GM10266 (cell line): Measurements from ENCODE around the gene FAM177B.

Source experiments
- DNase-seq: peaks from one replicate; pipeline ENCODE4 v3.0.0; 2012; ENCODE audit errors: extremely low spot score
- TF ChIP-seq, protein P1 (sequence below): IDR thresholded peaks from 2 replicates; pipeline ENCODE4 v1.5.1; 2012; ENCODE audit warnings: mild to moderate bottlenecking, low read depth; ENCODE audit not compliant: control insufficient read depth, insufficient read depth; ENCODE audit errors: missing control alignments

Gene FAM177B

DNA sequence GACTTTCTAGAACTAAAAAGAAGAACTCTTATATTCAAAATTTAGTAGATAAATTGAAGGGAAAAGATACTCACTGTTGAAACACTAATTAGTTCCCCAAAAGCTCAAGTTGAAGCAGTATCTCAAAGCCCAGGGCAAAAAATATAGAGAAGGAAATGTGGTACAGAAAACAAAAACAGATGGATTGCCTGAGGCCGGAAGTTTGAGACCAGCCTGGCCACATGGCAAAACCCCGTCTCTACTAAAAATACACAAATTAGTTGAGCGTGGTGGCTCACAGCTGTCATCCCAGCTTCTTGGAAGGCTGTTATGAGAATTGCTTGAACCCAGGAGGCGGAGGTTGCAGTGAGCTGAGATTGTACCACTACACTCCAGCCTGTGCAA is 36.0 kb downstream of the FAM177B start:
- no peak for DNase-seq
- TF ChIP-seq, protein P1, sequence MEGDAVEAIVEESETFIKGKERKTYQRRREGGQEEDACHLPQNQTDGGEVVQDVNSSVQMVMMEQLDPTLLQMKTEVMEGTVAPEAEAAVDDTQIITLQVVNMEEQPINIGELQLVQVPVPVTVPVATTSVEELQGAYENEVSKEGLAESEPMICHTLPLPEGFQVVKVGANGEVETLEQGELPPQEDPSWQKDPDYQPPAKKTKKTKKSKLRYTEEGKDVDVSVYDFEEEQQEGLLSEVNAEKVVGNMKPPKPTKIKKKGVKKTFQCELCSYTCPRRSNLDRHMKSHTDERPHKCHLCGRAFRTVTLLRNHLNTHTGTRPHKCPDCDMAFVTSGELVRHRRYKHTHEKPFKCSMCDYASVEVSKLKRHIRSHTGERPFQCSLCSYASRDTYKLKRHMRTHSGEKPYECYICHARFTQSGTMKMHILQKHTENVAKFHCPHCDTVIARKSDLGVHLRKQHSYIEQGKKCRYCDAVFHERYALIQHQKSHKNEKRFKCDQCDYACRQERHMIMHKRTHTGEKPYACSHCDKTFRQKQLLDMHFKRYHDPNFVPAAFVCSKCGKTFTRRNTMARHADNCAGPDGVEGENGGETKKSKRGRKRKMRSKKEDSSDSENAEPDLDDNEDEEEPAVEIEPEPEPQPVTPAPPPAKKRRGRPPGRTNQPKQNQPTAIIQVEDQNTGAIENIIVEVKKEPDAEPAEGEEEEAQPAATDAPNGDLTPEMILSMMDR = no peak

- DNase-seq = no peak
Measured at GRCh38 chr1:222777463-222777862, 40.5 kb downstream of the FAM177B start.

GRCh38 chr1:222777977-222778376 is 41.0 kb downstream of the FAM177B start:
- TF ChIP-seq, protein P1 = no peak
- no peak for DNase-seq

More at GRCh38 chr1:222777463-222777862, 40.5 kb downstream of the FAM177B start:
- TF ChIP-seq, protein P1 = no peak

DNA sequence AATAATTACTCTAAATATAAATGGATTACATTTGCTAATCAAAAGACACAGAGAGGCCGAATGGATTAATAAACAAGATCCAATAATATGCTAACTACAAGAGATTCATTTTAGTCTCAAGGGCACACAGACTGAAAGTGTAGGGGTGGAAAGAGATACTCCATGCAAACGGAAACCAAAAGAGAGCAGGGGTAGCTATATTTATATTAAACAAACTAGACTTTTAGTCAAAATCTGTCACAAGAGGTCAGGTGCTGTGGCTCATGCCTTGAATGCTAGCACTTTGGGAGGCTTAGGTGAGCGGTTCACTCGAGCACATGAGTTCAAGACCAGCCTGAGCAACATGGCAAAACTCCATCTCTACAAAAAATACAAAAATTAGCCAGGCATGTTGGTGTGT is 44.2 kb downstream of the FAM177B start:
- TF ChIP-seq, protein P1 = no peak
- no peak for DNase-seq

- TF ChIP-seq, protein P1 = no peak
- DNase-seq = no peak
Measured at GRCh38 chr1:222783051-222783450, 46.0 kb downstream of the FAM177B start.

DNA sequence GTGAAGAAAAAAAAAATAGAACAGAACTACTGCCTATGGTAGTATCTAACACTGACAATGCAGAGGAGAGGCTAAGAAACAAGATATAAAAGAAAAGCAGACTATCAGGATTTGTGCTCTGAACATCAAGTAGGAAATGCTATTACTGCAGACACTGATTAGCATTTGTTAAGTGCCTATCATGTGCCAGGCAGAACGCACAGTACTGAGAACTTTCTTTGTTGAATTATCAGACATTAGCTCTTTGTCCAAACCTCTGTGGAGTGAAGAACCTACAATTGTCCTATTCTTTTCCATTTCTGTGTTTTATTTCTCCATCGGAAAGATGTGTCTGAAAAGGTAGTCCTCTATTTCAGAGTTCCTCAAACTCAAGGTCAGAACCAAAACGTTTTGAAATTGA is 47.4 kb downstream of the FAM177B start:
- TF ChIP-seq, protein P1 = no peak
- DNase-seq = no peak

DNA sequence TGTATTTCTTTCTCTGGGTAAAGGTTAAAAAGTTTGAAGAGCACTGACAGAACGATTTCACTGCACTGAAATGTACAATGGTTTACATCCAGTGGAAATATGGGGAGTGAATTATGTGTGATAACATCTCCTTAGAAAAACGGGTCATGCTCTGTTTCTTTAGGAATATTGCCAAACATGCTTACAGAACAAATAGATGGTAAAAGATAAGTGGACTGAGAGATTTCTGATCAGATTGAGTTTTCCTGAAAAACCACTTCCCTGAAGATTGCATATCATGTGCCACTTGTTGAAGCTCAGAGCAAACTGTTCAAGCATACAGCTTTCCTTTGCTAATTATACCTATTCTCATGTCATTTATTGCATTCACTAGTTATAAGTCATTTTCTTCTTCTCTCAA is 47.9 kb downstream of the FAM177B start:
- DNase-seq = no peak
- TF ChIP-seq, protein P1 = no peak

DNA sequence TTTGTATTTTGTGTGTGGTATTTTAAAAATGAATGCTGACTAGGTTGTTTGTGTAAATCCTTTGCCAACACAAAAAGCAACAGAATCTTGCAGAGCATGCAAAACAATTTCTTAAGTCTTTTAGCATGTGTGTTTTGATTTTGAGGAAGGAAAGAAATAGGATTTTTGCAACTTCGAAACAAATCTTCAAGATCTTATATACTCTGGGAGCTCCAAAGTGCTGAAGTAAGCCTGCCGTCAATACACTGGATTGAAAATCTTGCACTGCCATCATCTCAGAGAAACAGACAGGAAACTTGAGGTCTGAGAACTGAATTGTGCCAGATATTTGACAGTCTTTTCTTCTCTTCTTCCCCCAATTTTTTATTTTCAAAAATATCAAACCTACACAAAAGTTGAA is 48.5 kb downstream of the FAM177B start:
- TF ChIP-seq, protein P1 = no peak
- no peak for DNase-seq
